IPS-11a (cell line): Measurements from ENCODE around the gene ALDH3A1.

Source experiments
- H3K4me3 ChIP-seq: one replicate; pipeline ENCODE4 v1.5.1; 2013; ENCODE audit warnings: low read depth, low read length, control low read depth

Gene ALDH3A1

DNA sequence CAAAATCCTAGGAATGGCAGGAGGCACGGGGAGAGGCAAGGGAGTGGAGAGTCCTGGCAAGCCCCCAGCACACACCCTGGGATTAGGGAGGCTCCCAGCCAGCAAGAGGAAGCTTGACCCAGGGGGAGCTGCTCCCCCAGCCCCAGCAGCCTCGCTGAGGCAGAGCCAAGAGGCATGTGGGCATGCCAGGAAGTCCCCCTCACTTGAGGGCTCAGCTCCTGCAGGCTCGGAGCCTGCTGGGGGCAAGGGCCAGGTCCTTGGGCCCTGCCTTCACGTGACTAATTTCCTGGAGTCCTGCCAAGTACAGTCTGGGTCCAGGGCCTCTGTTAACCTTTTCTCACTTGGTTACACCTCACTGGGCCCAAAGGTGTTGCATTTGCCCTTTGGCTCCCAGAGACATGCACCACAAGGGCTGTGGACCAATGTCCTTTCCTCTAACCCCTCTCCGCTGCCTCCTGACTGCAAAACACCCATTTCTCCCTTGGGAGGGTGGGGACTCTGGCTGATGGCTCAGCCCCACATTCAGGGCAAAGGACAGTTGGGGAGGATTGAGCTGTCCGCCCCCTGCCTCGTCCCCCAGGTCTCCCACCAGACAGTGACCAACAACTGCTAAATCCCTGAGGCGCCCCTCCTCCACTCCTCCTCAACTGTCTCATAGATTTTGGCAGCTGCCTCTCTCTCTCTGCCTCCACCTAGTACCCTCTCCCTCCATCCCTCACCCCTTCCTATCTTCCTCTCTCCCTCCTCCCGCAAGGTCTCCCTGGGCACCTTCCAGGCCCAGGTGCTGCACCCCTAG lies 27.3 kb downstream of the ALDH3A1 start:
- H3K4me3 ChIP-seq: no peak overlapping the region

- no peak overlapping the region for H3K4me3 ChIP-seq
These were observed 28.0 kb downstream of the ALDH3A1 start for GRCh38 chr17:19720210-19720475.

GRCh38 chr17:19719355-19720209 lies 28.5 kb downstream of the ALDH3A1 start:
- no peak overlapping the region for H3K4me3 ChIP-seq

- H3K4me3 ChIP-seq: no peak overlapping the region
These were observed 29.3 kb downstream of the ALDH3A1 start for GRCh38 chr17:19718613-19719354.

DNA sequence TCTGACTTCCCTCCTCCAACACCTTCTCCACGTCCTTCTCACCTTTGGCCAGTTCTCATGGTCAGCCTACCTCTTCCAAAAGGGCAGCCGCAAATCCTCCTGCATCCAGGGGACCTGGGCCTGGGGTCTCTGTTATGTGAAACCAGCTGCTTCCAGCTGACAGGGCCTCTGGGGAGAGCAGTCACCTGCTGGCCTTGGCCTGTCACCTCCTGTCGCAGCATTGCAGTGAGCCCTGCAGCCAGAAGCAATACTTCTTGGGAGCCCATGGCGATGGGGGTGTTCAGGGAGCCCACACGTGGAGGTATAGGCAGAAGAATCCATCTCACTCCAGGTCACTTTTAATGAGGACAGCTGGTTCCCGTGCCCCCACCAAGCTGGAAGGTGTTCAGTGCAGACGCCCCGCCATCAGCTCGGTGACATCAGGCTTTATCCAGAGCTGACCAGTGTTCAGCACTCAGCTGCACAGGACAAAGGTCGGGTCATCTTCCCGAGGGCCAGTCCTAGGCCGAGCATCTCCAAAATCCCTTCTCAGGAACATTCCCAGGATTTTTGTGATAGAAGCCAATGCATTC lies 30.0 kb downstream of the ALDH3A1 start:
- H3K4me3 ChIP-seq: no peak overlapping the region

DNA sequence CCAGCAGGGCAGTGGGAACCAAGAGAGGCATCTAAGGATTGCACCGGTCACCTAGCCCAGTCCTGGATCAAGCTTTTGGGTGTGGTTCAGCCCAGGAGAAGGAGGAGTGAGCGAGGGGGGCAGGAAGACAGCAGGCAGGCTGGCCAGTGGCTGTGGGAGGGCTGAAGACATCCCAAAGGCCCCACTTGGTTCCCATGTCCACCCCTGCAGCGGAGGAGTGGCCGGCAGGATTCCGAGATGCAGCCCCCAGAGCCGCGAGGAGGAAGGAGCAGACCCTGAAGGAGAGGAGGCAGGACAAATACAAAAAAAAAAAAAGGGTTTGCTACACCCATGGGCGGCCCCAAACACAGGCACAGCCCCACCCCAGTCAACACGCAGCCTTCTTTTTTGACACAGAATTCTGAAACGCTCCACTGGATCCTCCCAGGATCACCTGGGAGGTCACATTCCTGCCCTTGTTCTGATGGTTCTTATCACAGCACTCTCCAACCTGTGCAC lies 30.6 kb downstream of the ALDH3A1 start:
- no peak overlapping the region for H3K4me3 ChIP-seq

DNA sequence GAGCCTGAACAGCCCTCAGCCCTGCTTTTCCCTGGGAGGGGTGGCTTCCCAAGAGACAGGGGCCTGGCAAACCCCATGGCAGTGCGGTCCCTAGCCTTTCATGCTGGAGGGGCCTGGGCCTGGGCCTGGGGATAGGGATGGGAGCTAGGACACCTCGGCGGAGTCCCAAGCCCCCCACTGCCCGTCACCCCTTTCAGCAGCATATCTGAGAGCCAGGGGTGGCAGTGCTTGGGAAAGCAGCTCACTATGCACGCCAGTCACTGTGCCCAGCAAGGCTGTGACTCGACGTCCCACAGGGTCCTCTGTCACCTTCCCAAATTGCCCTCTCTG lies 31.1 kb downstream of the ALDH3A1 start:
- H3K4me3 ChIP-seq: no peak overlapping the region

DNA sequence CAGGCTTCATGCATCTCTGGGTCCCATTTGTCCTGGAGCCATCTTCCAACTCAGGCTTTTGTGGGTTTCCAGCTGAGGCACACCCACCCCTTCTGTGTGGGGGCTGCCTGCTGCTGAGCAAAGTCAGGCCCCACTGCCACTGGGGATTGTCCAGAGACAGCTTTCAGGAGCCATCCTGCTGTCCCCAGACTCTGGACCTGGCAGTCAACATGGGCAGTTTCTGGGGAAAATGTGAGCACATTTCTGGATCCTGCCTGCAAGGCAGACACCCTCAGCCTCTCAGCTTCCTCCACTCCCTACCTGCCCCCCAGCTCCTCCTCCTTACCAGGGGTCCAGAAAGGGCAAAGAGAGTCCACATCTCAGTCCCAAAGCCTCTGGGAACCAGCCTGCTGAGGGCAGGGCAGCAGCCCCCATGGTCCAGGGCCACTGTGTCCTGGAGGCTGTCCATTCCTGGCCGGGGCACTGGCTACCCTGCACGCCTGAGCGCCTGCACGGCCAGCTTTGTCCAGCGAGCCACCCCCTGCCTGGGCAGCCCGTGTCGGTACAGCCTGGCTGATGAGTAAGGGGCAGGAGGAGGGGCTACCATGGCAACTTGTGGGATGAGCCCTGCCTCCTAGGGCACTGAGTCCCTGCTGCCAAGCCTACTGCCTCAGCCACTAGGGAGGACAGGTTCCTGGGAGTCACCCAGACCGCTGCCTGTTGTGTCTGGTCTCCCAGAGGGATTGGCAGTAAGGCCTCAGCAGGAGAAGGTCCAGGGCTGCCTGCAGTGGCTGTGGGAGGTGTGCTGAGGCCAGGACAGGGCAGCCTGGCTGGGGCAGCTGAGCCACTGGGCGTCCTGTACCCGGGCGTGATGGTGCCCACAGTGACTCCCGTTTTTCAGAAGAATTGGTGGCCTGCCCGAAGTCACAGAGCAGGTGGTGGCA lies 31.7 kb downstream of the ALDH3A1 start, which contains the start of gene SLC47A2:
SLC47A2 (minus strand) TSS at position 477 of the 923 bp plus-strand sequence; CDS start at position 448, 29 bp downstream.
- H3K4me3 ChIP-seq: no peak within 1 kb of the TSS

- no peak overlapping the region for H3K4me3 ChIP-seq
These were observed 33.3 kb downstream of the ALDH3A1 start for GRCh38 chr17:19714542-19715411.

GRCh38 chr17:19713901-19714361 lies 34.2 kb downstream of the ALDH3A1 start:
- H3K4me3 ChIP-seq: no peak overlapping the region

GRCh38 chr17:19713462-19713861 lies 34.6 kb downstream of the ALDH3A1 start:
- H3K4me3 ChIP-seq: no peak overlapping the region

DNA sequence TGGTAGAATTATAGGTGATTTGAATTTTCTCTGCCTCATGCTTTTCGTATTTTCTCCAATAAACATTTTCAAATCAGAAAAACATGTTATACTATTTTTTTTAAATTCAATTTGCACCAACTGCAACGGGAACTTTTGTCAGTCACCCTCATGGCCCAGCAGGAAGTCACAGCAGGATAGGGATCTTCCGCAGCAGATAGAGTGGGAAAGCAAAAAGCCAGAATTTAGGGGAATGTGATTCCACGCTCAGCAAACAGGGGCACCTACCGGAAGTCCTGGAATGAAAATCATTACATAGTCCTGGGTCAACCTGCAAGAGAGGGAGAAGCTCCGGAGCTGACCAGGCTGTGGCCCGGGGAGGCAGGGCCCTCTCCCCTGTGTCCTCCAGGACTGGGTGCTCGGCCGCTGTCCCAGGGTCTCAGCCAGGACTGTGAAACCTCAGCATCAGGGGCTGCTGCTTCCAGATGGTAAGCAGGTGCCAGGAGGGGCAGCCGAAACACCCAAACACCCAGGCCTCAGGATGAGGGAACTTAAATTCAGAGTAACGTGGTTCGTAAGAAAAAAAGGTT lies 35.6 kb downstream of the ALDH3A1 start:
- H3K4me3 ChIP-seq: no peak overlapping the region

- no peak overlapping the region for H3K4me3 ChIP-seq
These were observed 38.3 kb downstream of the ALDH3A1 start for GRCh38 chr17:19709841-19710240.

- no peak overlapping the region for H3K4me3 ChIP-seq
These were observed 39.5 kb downstream of the ALDH3A1 start for GRCh38 chr17:19708431-19709175.

DNA sequence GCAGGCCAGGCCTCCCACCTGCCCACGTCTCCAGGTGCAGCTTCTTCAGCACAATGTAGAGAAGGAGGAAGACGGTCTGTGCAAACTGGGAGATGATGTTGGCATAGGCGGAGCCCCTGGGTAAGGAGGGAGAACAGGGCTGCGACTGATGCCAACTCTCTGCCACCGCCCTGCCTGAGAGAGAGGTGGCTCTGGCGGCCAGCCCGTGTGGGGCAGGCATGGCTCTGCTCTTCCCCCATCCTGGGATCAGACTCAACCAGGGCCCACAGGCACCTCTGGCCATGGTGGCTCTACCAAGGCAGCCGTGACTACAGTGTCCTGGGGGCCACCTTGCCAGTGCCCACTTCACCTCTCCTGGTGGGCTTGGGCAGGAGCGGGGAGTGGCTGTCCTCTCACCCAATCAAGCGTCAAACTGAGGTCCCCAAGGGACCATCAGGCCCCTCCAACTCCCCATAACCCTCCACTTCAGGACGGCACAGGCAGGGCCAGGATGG lies 40.3 kb downstream of the ALDH3A1 start:
- no peak overlapping the region for H3K4me3 ChIP-seq

GRCh38 chr17:19706791-19707727 lies 41.0 kb downstream of the ALDH3A1 start:
- no peak overlapping the region for H3K4me3 ChIP-seq
